Measurements from ENCODE around the gene ZNF98. TPM values are rescaled to one million over a fixed set of nuclear protein-coding genes. Genes with fewer than 3 reads are reported as not detected.
A peak's percentile ranks its signal among the peaks of the same experiment; 100 is the strongest.

The ZNF98 gene
- 1 to 10 TPM; 2.2 to 4.7 (median 3.8) TPM for polyA plus RNA-seq (ENCODE audit: insufficient read depth in 1 of 5, insufficient read length in 5 of 5, low replicate concordance in 1 of 5)
- long read RNA-seq, donor 1, partial matches to known transcripts: 0 of 1 reads
- long read RNA-seq, donor 1, other reads (novel, unspliced or antisense): 0 of 1 reads
- long read RNA-seq, donor 2: 0 reads
- long read RNA-seq, donor 3, partial matches to known transcripts: 0 of 1 reads
- long read RNA-seq, donor 3, other reads (novel, unspliced or antisense): 0 of 1 reads
- long read RNA-seq, donor 4: 0 reads
- long read RNA-seq, donor 5, partial matches to known transcripts: 0 of 1 reads
- long read RNA-seq, donor 5, other reads (novel, unspliced or antisense): 0 of 1 reads
- long read RNA-seq, donor 6: 0 reads
- long read RNA-seq, donor 7: 0 reads
- long read RNA-seq, donor 8, partial matches to known transcripts: 0 of 1 reads
- long read RNA-seq, donor 8, other reads (novel, unspliced or antisense): 0 of 1 reads

- peak in 1 of 2 donors; percentile 44 for DNase-seq
Observed at GRCh38 chr19:22422211-22422610, at the start of gene ZNF98. Gene ZNF98 (minus strand): TSS chr19:22422346. CDS start chr19:22422224, 122 bp downstream.

- DNase-seq: no peak
Observed at GRCh38 chr19:22446605-22447004, 24.5 kb upstream of the ZNF98 start.

- no peak for DNase-seq
Observed at GRCh38 chr19:22438011-22438410, 15.9 kb upstream of the ZNF98 start.

GRCh38 chr19:22427960-22428913, 6.1 kb upstream of the ZNF98 start:
- peak in 1 of 2 donors; percentile 3 for DNase-seq

GRCh38 chr19:22427547-22427946, 5.4 kb upstream of the ZNF98 start:
- peak in 1 of 2 donors; percentile 12 for DNase-seq

- no peak for DNase-seq
Observed at GRCh38 chr19:22426901-22427300, 4.8 kb upstream of the ZNF98 start.

- DNase-seq: peak in 1 of 2 donors; percentile 8
Observed at GRCh38 chr19:22421797-22422196, 349 bp downstream of the ZNF98 start.

- no peak for DNase-seq
Observed at GRCh38 chr19:22354665-22355064, 67.5 kb downstream of the ZNF98 start.

Other genes starting within 250 kb of the ZNF98 start
- gene ZNF676, start 225.4 kb downstream of the ZNF98 start, polyA plus RNA-seq (ENCODE audit: insufficient read depth in 1 of 5, insufficient read length in 5 of 5, low replicate concordance in 1 of 5): under 1 TPM; 0.13 to 0.85 (median 0.30) TPM
- gene ZNF729, start 135.9 kb downstream of the ZNF98 start, polyA plus RNA-seq (ENCODE audit: insufficient read depth in 1 of 5, insufficient read length in 5 of 5, low replicate concordance in 1 of 5): under 1 TPM; 0.06 to 0.28 (median 0.12) TPM
- 1 to 10 TPM; 2.0 to 4.6 (median 2.2) TPM for gene ZNF492, start 212.0 kb upstream of the ZNF98 start, polyA plus RNA-seq (ENCODE audit: insufficient read depth in 1 of 5, insufficient read length in 5 of 5, low replicate concordance in 1 of 5)

All from right lung (tissue), 10 donors.